Gastrocnemius medialis (tissue), 4 donors: ENCODE measurements around the gene MTFMT.

Source experiments
- CTCF ChIP-seq, 5 experiments: fragments of 450-650 bp in 3 of 5; fragments of 200-600 bp in 2 of 5; sonication (generic) in 2 of 5; IDR thresholded peaks in 4 of 5; conservative IDR thresholded peaks in 1 of 5; 1 replicate in 4 of 5; 2 replicates in 1 of 5; pipeline ENCODE4 v1.5.1; 2016 to 2019; ENCODE audit warnings: antibody characterized with exemption in 5 of 5, mild to moderate bottlenecking in 3 of 5, moderate library complexity in 3 of 5
- POLR2A ChIP-seq, 2 donors: fragments of 450-650 bp; IDR thresholded peaks; one replicate each; pipeline ENCODE4 v1.6.1; 2017; ENCODE audit warnings: antibody characterized with exemption in 2 of 2, mild to moderate bottlenecking in 2 of 2, moderate library complexity in 2 of 2

- TF ChIP-seq CTCF (IDR thresholded peaks at IDR 0.05 in 4 of 5, conservative IDR thresholded peaks at IDR 0.05 in 1 of 5): no peak
- TF ChIP-seq POLR2A (IDR thresholded peaks at IDR 0.05): no peak
These were observed 9.0 kb upstream of the MTFMT start for GRCh38 chr15:65038428-65038827.
